A549 (cell line): ENCODE measurements around the gene PLEKHA7.

Experiments used
- CBX2 ChIP-seq: fragments of 200-600 bp; sonication (generic); IDR thresholded peaks from 2 replicates; pipeline ENCODE4 v1.6.1; 2016; ENCODE audit warnings: low read depth, mild to moderate bottlenecking, borderline replicate concordance
- CHD2 ChIP-seq: fragments of 150-350 bp; IDR thresholded peaks from 2 replicates; pipeline ENCODE4 v1.6.1; 2014; ENCODE audit warnings: low read length; ENCODE audit not compliant: partially characterized antibody
- EP300 ChIP-seq, 2 experiments: fragments of >200 bp; sonication (Bioruptor Twin); formaldehyde crosslinking; IDR thresholded peaks; 2 replicates in 1 of 2; 3 replicates in 1 of 2; pipeline ENCODE4 v1.6.1; 2016 to 2017
- POLR2A ChIP-seq: IDR thresholded peaks from 2 replicates; pipeline ENCODE4 v1.6.1; 2012; ENCODE audit warnings: mild to moderate bottlenecking, low read length
- RAD21 ChIP-seq, 2 experiments: fragments of >200 bp in 1 of 2; sonication (Bioruptor Twin) in 1 of 2; formaldehyde crosslinking in 1 of 2; IDR thresholded peaks in 1 of 2; conservative IDR thresholded peaks in 1 of 2; 2 replicates in 1 of 2; 3 replicates in 1 of 2; pipeline ENCODE4 v1.6.1; 2012 to 2018; ENCODE audit warnings: inconsistent platforms in 1 of 2
- RFX5 ChIP-seq: fragments of 450-650 bp; IDR thresholded peaks from 2 replicates; pipeline ENCODE4 v1.7.1; 2014; ENCODE audit warnings: antibody characterized with exemption, mild to moderate bottlenecking, moderate library complexity
- SREBF2 ChIP-seq: fragments of 450-650 bp; IDR thresholded peaks from 2 replicates; pipeline ENCODE4 v1.6.1; 2014; ENCODE audit warnings: mild to moderate bottlenecking, moderate library complexity
- TF ChIP-seq, protein P1 (sequence below): fragments of >200 bp; sonication (Bioruptor Twin); formaldehyde crosslinking; IDR thresholded peaks from 3 replicates; pipeline ENCODE4 v1.5.1; 2016
- TF ChIP-seq, protein P2 (sequence below): fragments of 250-450 bp; sonication (Bioruptor Pico); IDR thresholded peaks from 2 replicates; pipeline ENCODE4 v1.5.0; 2021; ENCODE audit warnings: mild to moderate bottlenecking, moderate library complexity, borderline replicate concordance
- TF ChIP-seq, protein P3 (sequence below): fragments of 450-650 bp; IDR thresholded peaks from 2 replicates; pipeline ENCODE4 v1.6.1; 2014; ENCODE audit warnings: antibody characterized with exemption
- TF ChIP-seq, protein P4 (sequence below): IDR thresholded peaks from 2 replicates; pipeline ENCODE4 v1.6.1; 2012; ENCODE audit warnings: low read depth, borderline replicate concordance

DNA sequence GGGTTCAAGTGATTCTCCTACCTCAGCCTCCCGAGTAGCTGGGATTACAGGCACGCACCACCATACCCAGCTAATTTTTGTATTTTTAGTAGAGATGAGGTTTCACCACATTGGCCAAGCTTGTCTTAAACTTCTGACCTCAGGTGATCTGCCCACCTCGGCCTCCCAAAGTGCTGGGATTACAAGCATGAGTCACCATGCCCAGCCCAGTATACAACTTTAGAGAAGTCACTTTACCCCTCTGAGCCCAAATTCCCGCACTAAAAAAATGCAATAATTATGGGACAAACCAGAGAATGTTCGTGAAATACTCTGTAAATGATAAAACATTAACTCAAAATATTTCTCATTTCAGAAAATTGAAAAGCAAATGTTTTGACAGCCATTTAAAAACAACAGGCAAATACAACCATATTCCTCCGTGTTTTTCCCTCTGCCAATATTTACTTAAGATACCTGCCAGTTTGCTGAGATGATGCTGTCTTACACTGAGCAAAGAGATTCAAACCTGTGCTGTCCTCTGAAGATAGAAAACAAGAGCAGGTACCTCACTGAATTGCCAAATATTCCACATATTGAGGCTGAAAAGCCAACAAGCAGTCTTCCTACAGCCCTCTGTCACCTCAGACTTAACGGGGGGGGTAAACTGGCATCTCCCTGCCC is 9.6 kb downstream of the PLEKHA7 start:
- no peak for TF ChIP-seq SREBF2
- TF ChIP-seq, protein P1, sequence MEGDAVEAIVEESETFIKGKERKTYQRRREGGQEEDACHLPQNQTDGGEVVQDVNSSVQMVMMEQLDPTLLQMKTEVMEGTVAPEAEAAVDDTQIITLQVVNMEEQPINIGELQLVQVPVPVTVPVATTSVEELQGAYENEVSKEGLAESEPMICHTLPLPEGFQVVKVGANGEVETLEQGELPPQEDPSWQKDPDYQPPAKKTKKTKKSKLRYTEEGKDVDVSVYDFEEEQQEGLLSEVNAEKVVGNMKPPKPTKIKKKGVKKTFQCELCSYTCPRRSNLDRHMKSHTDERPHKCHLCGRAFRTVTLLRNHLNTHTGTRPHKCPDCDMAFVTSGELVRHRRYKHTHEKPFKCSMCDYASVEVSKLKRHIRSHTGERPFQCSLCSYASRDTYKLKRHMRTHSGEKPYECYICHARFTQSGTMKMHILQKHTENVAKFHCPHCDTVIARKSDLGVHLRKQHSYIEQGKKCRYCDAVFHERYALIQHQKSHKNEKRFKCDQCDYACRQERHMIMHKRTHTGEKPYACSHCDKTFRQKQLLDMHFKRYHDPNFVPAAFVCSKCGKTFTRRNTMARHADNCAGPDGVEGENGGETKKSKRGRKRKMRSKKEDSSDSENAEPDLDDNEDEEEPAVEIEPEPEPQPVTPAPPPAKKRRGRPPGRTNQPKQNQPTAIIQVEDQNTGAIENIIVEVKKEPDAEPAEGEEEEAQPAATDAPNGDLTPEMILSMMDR, result no peak
- no peak for TF ChIP-seq CHD2
- TF ChIP-seq RAD21 (conservative IDR thresholded peaks at IDR 0.05 in 1 of 2, IDR thresholded peaks at IDR 0.05 in 1 of 2), result no peak
- TF ChIP-seq, protein P2, sequence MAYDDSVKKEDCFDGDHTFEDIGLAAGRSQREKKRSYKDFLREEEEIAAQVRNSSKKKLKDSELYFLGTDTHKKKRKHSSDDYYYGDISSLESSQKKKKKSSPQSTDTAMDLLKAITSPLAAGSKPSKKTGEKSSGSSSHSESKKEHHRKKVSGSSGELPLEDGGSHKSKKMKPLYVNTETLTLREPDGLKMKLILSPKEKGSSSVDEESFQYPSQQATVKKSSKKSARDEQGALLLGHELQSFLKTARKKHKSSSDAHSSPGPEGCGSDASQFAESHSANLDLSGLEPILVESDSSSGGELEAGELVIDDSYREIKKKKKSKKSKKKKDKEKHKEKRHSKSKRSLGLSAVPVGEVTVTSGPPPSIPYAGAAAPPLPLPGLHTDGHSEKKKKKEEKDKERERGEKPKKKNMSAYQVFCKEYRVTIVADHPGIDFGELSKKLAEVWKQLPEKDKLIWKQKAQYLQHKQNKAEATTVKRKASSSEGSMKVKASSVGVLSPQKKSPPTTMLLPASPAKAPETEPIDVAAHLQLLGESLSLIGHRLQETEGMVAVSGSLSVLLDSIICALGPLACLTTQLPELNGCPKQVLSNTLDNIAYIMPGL (CRISPR knock-in tag), result no peak
- no peak for TF ChIP-seq RFX5
- no peak for TF ChIP-seq POLR2A
- TF ChIP-seq, protein P3, sequence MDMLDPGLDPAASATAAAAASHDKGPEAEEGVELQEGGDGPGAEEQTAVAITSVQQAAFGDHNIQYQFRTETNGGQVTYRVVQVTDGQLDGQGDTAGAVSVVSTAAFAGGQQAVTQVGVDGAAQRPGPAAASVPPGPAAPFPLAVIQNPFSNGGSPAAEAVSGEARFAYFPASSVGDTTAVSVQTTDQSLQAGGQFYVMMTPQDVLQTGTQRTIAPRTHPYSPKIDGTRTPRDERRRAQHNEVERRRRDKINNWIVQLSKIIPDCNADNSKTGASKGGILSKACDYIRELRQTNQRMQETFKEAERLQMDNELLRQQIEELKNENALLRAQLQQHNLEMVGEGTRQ, result no peak
- no peak for TF ChIP-seq CBX2
- TF ChIP-seq, protein P4, sequence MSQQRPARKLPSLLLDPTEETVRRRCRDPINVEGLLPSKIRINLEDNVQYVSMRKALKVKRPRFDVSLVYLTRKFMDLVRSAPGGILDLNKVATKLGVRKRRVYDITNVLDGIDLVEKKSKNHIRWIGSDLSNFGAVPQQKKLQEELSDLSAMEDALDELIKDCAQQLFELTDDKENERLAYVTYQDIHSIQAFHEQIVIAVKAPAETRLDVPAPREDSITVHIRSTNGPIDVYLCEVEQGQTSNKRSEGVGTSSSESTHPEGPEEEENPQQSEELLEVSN, result no peak
- no peak for TF ChIP-seq EP300 (IDR thresholded peaks at IDR 0.05)
